ENCODE data around the gene ADAMTS2. TPM values are rescaled to one million over a fixed set of nuclear protein-coding genes. Genes with fewer than 3 reads are reported as not detected.

ADAMTS2 gene
- total RNA-seq, 1 donor from 2014 or later: 8.2 TPM

- Mint-ChIP-seq H3K36me3 (no peaks in the 10 kb centered on the region), H3K27ac (no peak overlapping the region), H3K4me3 (no peak overlapping the region), H3K27me3 (ENCODE audit: low read depth) (no peaks in the 10 kb centered on the region), H3K9me3 (peaks cover 26% of the 10 kb centered on the region), H3K4me1 (no peaks in the 10 kb centered on the region)
- TF ChIP-seq CTCF (IDR thresholded peaks at IDR 0.05; ENCODE audit: unreplicated experiment): no peak
- no peak for DNase-seq (ENCODE audit: low spot score in 2 of 2, unreplicated experiment in 2 of 2)
Observed at GRCh38 chr5:179307013-179307800, 38.1 kb downstream of the ADAMTS2 start.

- Mint-ChIP-seq H3K27me3 (ENCODE audit: low read depth) (no peaks in the 10 kb centered on the region), H3K4me1 (no peaks in the 10 kb centered on the region), H3K4me3 (no peak overlapping the region), H3K27ac (no peak overlapping the region), H3K9me3 (peaks cover 26% of the 10 kb centered on the region), H3K36me3 (no peaks in the 10 kb centered on the region)
- no peak for TF ChIP-seq CTCF (IDR thresholded peaks at IDR 0.05; ENCODE audit: unreplicated experiment)
- DNase-seq (ENCODE audit: low spot score in 2 of 2, unreplicated experiment in 2 of 2): no peak
Observed at GRCh38 chr5:179306191-179307012, 38.9 kb downstream of the ADAMTS2 start.

GRCh38 chr5:179304871-179305270, 40.4 kb downstream of the ADAMTS2 start:
- Mint-ChIP-seq H3K4me1 (peaks cover 2% of the 10 kb centered on the region), H3K4me3 (no peak overlapping the region), H3K27ac (no peak overlapping the region), H3K9me3 (peaks cover 26% of the 10 kb centered on the region), H3K27me3 (ENCODE audit: low read depth) (no peaks in the 10 kb centered on the region), H3K36me3 (no peaks in the 10 kb centered on the region)
- no peak for TF ChIP-seq CTCF (IDR thresholded peaks at IDR 0.05; ENCODE audit: unreplicated experiment)
- no peak for DNase-seq (ENCODE audit: low spot score in 2 of 2, unreplicated experiment in 2 of 2)

GRCh38 chr5:179304466-179304865, 40.8 kb downstream of the ADAMTS2 start:
- peaks cover 26% of the 10 kb centered on the region for H3K9me3 Mint-ChIP-seq
- no peak for TF ChIP-seq CTCF (IDR thresholded peaks at IDR 0.05; ENCODE audit: unreplicated experiment)
- no peaks in the 10 kb centered on the region for H3K36me3 Mint-ChIP-seq
- H3K27ac Mint-ChIP-seq: no peak overlapping the region
- H3K27me3 Mint-ChIP-seq (ENCODE audit: low read depth): no peaks in the 10 kb centered on the region
- H3K4me1 Mint-ChIP-seq: peaks cover 2% of the 10 kb centered on the region
- no peak for DNase-seq (ENCODE audit: low spot score in 2 of 2, unreplicated experiment in 2 of 2)
- no peak overlapping the region for H3K4me3 Mint-ChIP-seq

GRCh38 chr5:179303451-179304200, 41.6 kb downstream of the ADAMTS2 start:
- no peak overlapping the region for H3K4me3 Mint-ChIP-seq

More at GRCh38 chr5:179303451-179304200, 41.6 kb downstream of the ADAMTS2 start:
- H3K36me3 Mint-ChIP-seq: no peaks in the 10 kb centered on the region
- peaks cover 30% of the 10 kb centered on the region for H3K9me3 Mint-ChIP-seq
- H3K27me3 Mint-ChIP-seq (ENCODE audit: low read depth): no peaks in the 10 kb centered on the region
- H3K27ac Mint-ChIP-seq: peak overlapping the region; percentile 12
- peaks cover 2% of the 10 kb centered on the region for H3K4me1 Mint-ChIP-seq
- TF ChIP-seq CTCF (IDR thresholded peaks at IDR 0.05; ENCODE audit: unreplicated experiment): no peak
- no peak for DNase-seq (ENCODE audit: low spot score in 2 of 2, unreplicated experiment in 2 of 2)
